ENCODE measurements around the gene TAGLN2. TPM values are rescaled to one million over a fixed set of nuclear protein-coding genes. Genes with fewer than 3 reads are reported as not detected.

Gene TAGLN2
- total RNA-seq, 1 donor from 2014 or later: 3.9 TPM

DNA sequence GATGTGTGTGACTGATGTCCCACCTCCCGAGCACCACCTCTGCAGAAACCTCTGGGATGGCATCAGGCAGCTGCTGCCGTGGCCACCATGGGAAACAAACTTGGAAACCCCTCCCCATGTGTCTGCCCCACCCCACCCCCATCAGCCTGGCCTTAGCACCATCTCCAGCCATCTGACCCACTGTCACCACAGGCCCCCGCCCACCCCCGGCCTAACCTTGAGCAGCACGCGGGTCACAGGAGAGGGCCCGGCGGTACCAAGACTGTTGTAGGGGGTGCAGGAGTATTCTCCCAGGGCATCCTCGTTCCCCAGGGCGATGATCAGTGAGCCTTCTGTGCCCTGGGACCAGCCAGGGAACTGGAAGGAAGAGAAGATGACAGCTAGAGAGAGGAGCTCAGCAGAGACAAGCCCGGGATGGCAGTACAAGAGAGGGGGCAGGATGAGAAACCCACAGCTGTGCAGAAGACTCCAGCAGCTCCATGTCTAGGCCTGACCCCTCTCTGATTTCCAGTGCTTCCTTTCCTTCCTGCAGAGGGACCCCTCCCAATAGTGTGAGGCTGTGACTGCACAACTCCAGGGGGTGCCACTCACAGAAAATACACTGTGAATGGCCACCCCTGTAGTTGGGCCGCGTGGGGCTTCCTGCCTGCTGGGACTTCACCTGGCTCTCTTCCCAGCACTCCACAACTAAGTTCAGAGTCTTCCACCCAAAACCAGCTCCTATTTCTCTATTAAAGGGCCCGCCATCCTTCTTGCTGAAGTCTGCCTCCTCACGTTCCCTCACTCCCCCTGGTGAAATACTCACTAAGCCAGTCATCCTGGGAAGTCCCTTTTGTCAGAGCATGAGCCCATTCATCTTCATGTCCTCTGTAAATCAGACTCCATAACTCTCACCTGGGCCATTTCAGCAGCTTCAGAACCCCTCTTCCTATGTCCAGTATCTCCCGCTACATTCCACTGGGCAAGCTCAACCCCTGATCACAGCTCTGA, 7.3 kb upstream of the TAGLN2 start:
- Histone ChIP-seq H3F3A (ENCODE audit: low read depth) (no peaks in the 10 kb centered on the region), H3K9ac (no peak overlapping the region), H3K4me2 (no peak overlapping the region), H3K4me3 (no peak overlapping the region), H3K36me3 (no peaks in the 10 kb centered on the region), H2AFZ (replicated peaks) (no peak overlapping the region), H4K20me1 (ENCODE audit: low read depth) (peaks cover 12% of the 10 kb centered on the region), H3K27me3 (no peaks in the 10 kb centered on the region), H3K4me1 (peaks cover 11% of the 10 kb centered on the region), H3K79me2 (ENCODE audit: low read depth) (no peaks in the 10 kb centered on the region), H3K27ac (no peak overlapping the region), H3K9me3 (ENCODE audit: low read depth) (no peaks in the 10 kb centered on the region)
- Mint-ChIP-seq H3K36me3 (peaks cover 20% of the 10 kb centered on the region), H3K9me3 (no peaks in the 10 kb centered on the region), H3K27me3 (ENCODE audit: insufficient read depth, low read depth) (peaks cover 2% of the 10 kb centered on the region), H3K27ac (no peak overlapping the region), H3K4me3 (peak overlapping the region; percentile 23), H3K4me1 (peaks cover 15% of the 10 kb centered on the region)
- no peak for DNase-seq (ENCODE audit: low spot score)
- TF ChIP-seq EZH2 (IDR thresholded peaks at IDR 0.05): no peak
- TF ChIP-seq, protein P1, sequence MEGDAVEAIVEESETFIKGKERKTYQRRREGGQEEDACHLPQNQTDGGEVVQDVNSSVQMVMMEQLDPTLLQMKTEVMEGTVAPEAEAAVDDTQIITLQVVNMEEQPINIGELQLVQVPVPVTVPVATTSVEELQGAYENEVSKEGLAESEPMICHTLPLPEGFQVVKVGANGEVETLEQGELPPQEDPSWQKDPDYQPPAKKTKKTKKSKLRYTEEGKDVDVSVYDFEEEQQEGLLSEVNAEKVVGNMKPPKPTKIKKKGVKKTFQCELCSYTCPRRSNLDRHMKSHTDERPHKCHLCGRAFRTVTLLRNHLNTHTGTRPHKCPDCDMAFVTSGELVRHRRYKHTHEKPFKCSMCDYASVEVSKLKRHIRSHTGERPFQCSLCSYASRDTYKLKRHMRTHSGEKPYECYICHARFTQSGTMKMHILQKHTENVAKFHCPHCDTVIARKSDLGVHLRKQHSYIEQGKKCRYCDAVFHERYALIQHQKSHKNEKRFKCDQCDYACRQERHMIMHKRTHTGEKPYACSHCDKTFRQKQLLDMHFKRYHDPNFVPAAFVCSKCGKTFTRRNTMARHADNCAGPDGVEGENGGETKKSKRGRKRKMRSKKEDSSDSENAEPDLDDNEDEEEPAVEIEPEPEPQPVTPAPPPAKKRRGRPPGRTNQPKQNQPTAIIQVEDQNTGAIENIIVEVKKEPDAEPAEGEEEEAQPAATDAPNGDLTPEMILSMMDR (IDR thresholded peaks at IDR 0.05): no peak

DNA sequence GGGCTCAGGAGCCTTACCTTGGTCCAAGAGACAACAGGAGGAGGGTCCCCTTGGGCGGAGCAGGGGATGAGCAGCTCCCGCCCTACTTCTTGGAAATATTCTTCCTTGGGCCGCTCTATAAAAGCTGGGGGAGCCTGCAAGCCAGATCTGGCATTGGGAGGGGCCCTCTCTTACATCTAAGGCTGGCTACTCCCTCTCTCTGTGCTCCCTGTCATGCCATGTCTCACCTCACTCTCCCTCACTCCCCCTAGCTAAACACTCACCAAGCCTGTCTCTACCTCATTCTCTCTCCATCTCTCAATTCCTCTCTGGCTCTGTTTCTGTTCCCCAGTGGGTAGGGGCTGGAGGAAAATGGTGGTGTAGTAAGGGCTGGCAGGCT, 6.5 kb upstream of the TAGLN2 start:
- Mint-ChIP-seq H3K27me3 (ENCODE audit: insufficient read depth, low read depth) (peaks cover 2% of the 10 kb centered on the region), H3K9me3 (no peaks in the 10 kb centered on the region), H3K36me3 (peaks cover 22% of the 10 kb centered on the region), H3K4me3 (no peak overlapping the region), H3K27ac (no peak overlapping the region), H3K4me1 (peaks cover 7% of the 10 kb centered on the region)
- Histone ChIP-seq H3K4me1 (peaks cover 3% of the 10 kb centered on the region), H3F3A (ENCODE audit: low read depth) (no peaks in the 10 kb centered on the region), H2AFZ (replicated peaks) (no peak overlapping the region), H3K79me2 (ENCODE audit: low read depth) (no peaks in the 10 kb centered on the region), H3K4me2 (no peak overlapping the region), H3K9ac (no peak overlapping the region), H3K36me3 (no peaks in the 10 kb centered on the region), H3K4me3 (no peak overlapping the region), H3K9me3 (ENCODE audit: low read depth) (no peaks in the 10 kb centered on the region), H3K27me3 (no peaks in the 10 kb centered on the region), H3K27ac (no peak overlapping the region), H4K20me1 (ENCODE audit: low read depth) (peaks cover 12% of the 10 kb centered on the region)
- DNase-seq (ENCODE audit: low spot score): no peak
- TF ChIP-seq EZH2 (IDR thresholded peaks at IDR 0.05): no peak
- TF ChIP-seq, protein P1 (IDR thresholded peaks at IDR 0.05): no peak
- TF ChIP-seq EZH2phosphoT487 (IDR thresholded peaks at IDR 0.05): no peak

GRCh38 chr1:159931101-159931794, 5.9 kb upstream of the TAGLN2 start:
- peaks cover 3% of the 10 kb centered on the region for H3K27me3 Mint-ChIP-seq (ENCODE audit: insufficient read depth, low read depth)
- H3F3A ChIP-seq (ENCODE audit: low read depth): no peaks in the 10 kb centered on the region
- H3K27me3 ChIP-seq: peaks cover 3% of the 10 kb centered on the region
- no peak overlapping the region for H2AFZ ChIP-seq (replicated peaks)
- no peak overlapping the region for H3K27ac Mint-ChIP-seq
- no peak overlapping the region for H3K4me3 Mint-ChIP-seq
- peaks cover 9% of the 10 kb centered on the region for H3K4me1 Mint-ChIP-seq
- DNase-seq (ENCODE audit: low spot score): no peak
- TF ChIP-seq EZH2phosphoT487 (IDR thresholded peaks at IDR 0.05) (no peak), EZH2 (IDR thresholded peaks at IDR 0.05) (no peak)
- TF ChIP-seq, protein P1 (IDR thresholded peaks at IDR 0.05): no peak
- no peak overlapping the region for H3K4me2 ChIP-seq
- H4K20me1 ChIP-seq (ENCODE audit: low read depth): peaks cover 11% of the 10 kb centered on the region
- no peak overlapping the region for H3K4me3 ChIP-seq
- no peaks in the 10 kb centered on the region for H3K4me1 ChIP-seq
- no peaks in the 10 kb centered on the region for H3K9me3 Mint-ChIP-seq
- no peak overlapping the region for H3K27ac ChIP-seq
- no peaks in the 10 kb centered on the region for H3K36me3 ChIP-seq
- H3K9me3 ChIP-seq (ENCODE audit: low read depth): no peaks in the 10 kb centered on the region
- no peaks in the 10 kb centered on the region for H3K79me2 ChIP-seq (ENCODE audit: low read depth)
- no peak overlapping the region for H3K9ac ChIP-seq
- peaks cover 24% of the 10 kb centered on the region for H3K36me3 Mint-ChIP-seq
